T-helper 2 cell treated with Interferon-gamma antibody and Interleukin-4, amounts not matched to agents 5 μg/mL and 100 μg/mL, for 36 hours (primary cell): ENCODE data around the gene AMBP.

Source experiments
- DNase-seq: peaks from one replicate; pipeline ENCODE4 v3.0.0; 2021; ENCODE audit warnings: low spot score
- H3K27ac Mint-ChIP-seq: one replicate; pipeline ENCODE4 v1.8.0; 2021; ENCODE audit warnings: mild to moderate bottlenecking, mixed read lengths
- H3K27me3 Mint-ChIP-seq: one replicate; pipeline ENCODE4 v1.8.0; 2021; ENCODE audit warnings: low read depth, mixed read lengths
- H3K36me3 Mint-ChIP-seq: one replicate; pipeline ENCODE4 v1.8.0; 2021; ENCODE audit warnings: low read depth, mixed read lengths
- H3K4me1 Mint-ChIP-seq: one replicate; pipeline ENCODE4 v1.8.0; 2021; ENCODE audit warnings: low read depth, mixed read lengths
- H3K4me3 Mint-ChIP-seq: one replicate; pipeline ENCODE4 v1.8.0; 2022; ENCODE audit warnings: mild to moderate bottlenecking, moderate library complexity, mixed read lengths
- H3K9me3 Mint-ChIP-seq: one replicate; pipeline ENCODE4 v1.8.0; 2021; ENCODE audit warnings: mixed read lengths

AMBP gene

GRCh38 chr9:114060070-114060469 is 18.0 kb downstream of the AMBP start:
- peaks cover 3% of the 10 kb centered on the region for H3K27me3 Mint-ChIP-seq
- no peaks in the 10 kb centered on the region for H3K9me3 Mint-ChIP-seq
- no peak overlapping the region for H3K27ac Mint-ChIP-seq
- no peaks in the 10 kb centered on the region for H3K4me1 Mint-ChIP-seq
- no peaks in the 10 kb centered on the region for H3K36me3 Mint-ChIP-seq
- H3K4me3 Mint-ChIP-seq, result no peak overlapping the region
- no peak for DNase-seq

GRCh38 chr9:114059047-114059803 is 18.9 kb downstream of the AMBP start:
- DNase-seq, result no peak

DNA sequence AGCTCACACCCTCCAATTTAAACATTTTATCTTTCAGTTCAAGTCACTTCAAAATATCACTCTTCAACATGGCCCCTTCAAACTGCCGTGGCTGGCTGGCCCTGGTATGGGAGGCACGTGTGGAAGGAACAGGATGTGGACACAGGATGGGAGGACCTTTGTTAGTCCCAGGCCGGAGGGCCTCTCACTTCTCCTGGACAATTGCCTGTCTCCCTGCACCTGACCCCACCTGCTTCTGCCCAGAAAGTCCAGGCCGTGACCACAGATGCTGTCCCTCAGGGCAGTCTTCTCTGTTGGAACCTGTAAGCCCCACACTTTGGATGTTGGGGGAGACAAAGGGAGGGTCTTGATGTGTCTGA is 19.4 kb downstream of the AMBP start:
- Mint-ChIP-seq H3K27ac (no peak overlapping the region), H3K36me3 (no peaks in the 10 kb centered on the region), H3K4me3 (no peak overlapping the region), H3K4me1 (no peaks in the 10 kb centered on the region), H3K9me3 (no peaks in the 10 kb centered on the region), H3K27me3 (peaks cover 3% of the 10 kb centered on the region)
- no peak for DNase-seq

More at GRCh38 chr9:114059047-114059803, 18.9 kb downstream of the AMBP start:
- Mint-ChIP-seq H3K4me1 (no peaks in the 10 kb centered on the region), H3K9me3 (no peaks in the 10 kb centered on the region), H3K27ac (no peak overlapping the region), H3K27me3 (peaks cover 3% of the 10 kb centered on the region), H3K4me3 (no peak overlapping the region), H3K36me3 (no peaks in the 10 kb centered on the region)

DNA sequence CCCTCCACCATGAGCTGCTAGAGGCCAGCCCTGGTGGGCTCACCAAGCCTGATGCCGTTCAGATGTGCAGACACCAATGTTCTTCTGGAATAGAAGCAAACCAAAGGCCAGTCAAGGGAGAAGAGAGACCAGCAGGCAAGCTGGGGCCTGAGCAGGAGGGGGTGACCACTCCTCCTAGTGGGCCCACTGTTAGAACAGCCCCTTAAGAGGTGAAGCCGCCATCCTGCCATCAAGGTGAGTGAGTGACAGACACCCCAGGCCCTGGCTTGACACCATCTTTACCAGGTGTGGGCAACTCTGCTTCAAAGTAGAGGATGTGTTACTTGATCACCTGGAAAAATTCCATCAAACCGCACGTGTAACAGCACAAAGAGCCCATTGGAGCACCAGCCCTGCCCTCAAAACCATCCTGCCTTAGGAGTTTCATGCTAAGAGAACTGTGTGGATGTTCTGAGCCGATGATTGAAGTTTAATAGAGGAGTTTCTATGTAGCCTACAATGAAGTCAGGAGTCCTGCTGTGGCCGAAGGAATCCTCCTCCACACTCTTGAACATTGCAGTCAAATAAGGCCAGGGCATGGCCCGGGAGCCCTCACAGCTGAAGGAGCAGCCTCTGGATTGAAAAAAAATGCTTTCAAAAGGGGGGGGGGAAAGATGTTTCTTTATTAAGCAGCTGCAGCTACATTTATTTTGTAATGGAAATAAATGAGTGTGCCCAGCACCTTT is 20.8 kb downstream of the AMBP start:
- Mint-ChIP-seq H3K36me3 (no peaks in the 10 kb centered on the region), H3K4me1 (no peaks in the 10 kb centered on the region), H3K27me3 (no peaks in the 10 kb centered on the region), H3K27ac (no peak overlapping the region), H3K4me3 (no peak overlapping the region), H3K9me3 (no peaks in the 10 kb centered on the region)
- no peak for DNase-seq

DNA sequence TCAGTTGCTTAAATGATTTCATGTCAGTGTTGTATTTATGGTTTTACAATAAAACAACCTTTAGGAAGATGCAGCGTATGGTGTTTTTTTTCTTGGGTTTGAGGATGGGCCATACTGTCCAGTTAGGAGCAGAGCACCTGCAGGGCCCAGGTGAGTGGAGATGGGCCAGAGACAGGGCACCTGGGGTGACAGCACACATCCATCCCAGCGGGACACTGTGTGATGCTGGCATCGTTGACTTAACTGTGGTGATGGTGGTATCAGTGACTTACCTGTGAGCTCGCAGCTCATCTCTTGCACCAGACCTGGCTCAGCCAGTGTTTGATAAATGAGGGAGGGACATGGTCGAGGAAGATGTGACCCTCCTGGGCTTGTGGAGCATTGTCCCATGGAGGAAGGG is 21.6 kb downstream of the AMBP start:
- Mint-ChIP-seq H3K4me1 (no peaks in the 10 kb centered on the region), H3K4me3 (no peak overlapping the region), H3K36me3 (no peaks in the 10 kb centered on the region), H3K27me3 (no peaks in the 10 kb centered on the region), H3K9me3 (no peaks in the 10 kb centered on the region), H3K27ac (no peak overlapping the region)
- no peak for DNase-seq

- Mint-ChIP-seq H3K36me3 (no peaks in the 10 kb centered on the region), H3K9me3 (no peaks in the 10 kb centered on the region)
Observed at GRCh38 chr9:114055894-114056293, 22.2 kb downstream of the AMBP start.

GRCh38 chr9:114055061-114055460 is 23.0 kb downstream of the AMBP start:
- Mint-ChIP-seq H3K9me3 (no peaks in the 10 kb centered on the region), H3K4me3 (no peak overlapping the region), H3K4me1 (no peaks in the 10 kb centered on the region), H3K36me3 (no peaks in the 10 kb centered on the region), H3K27me3 (no peaks in the 10 kb centered on the region), H3K27ac (no peak overlapping the region)
- DNase-seq, result no peak

More at GRCh38 chr9:114055894-114056293, 22.2 kb downstream of the AMBP start:
- H3K4me1 Mint-ChIP-seq, result no peaks in the 10 kb centered on the region
- H3K27me3 Mint-ChIP-seq, result no peaks in the 10 kb centered on the region
- no peak for DNase-seq
- no peak overlapping the region for H3K27ac Mint-ChIP-seq
- H3K4me3 Mint-ChIP-seq, result no peak overlapping the region

- H3K36me3 Mint-ChIP-seq, result no peaks in the 10 kb centered on the region
- no peak overlapping the region for H3K27ac Mint-ChIP-seq
- no peaks in the 10 kb centered on the region for H3K9me3 Mint-ChIP-seq
- H3K4me3 Mint-ChIP-seq, result no peak overlapping the region
- no peak for DNase-seq
- H3K27me3 Mint-ChIP-seq, result no peaks in the 10 kb centered on the region
- H3K4me1 Mint-ChIP-seq, result no peaks in the 10 kb centered on the region
Observed at GRCh38 chr9:114054191-114054690, 23.9 kb downstream of the AMBP start.

DNA sequence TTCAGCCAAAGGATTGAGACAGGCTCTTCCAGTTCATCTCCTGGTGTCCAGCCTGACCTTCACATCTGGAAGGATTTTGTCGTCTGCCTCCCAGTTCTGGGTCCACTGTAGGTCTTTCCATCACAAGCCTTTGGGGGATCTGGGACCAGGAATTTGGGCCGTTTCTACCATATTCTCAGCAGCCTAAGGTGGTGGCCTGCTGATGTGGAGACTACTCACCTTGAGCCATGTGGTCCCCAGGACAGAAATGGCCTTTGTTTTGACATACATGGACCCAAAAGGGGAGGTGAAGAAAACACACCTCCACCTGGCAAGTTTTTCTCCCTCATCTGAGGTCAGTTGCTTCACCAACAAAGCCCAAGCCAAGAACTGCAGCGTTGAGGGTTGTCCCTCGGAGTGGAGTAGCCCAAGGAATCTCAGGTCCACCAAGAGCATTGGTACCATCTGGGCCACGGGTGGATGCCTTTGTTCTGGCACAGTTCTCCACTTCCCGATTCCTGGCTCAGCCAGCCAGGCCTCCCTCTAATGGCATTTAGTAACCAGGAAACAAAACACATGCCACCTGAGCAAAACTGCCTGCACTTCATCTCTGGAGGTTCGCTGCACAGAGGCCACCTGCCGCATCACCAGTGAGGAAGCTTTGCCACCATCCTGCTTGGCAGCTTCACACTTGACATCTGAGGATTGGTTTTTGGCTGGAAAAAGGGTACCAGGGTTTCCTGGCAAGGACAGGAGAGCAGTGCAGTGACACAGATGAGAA is 24.7 kb downstream of the AMBP start:
- H3K27me3 Mint-ChIP-seq, result no peaks in the 10 kb centered on the region
- H3K36me3 Mint-ChIP-seq, result no peaks in the 10 kb centered on the region
- no peak overlapping the region for H3K4me3 Mint-ChIP-seq
- no peak for DNase-seq
- no peaks in the 10 kb centered on the region for H3K9me3 Mint-ChIP-seq
- H3K4me1 Mint-ChIP-seq, result no peaks in the 10 kb centered on the region
- H3K27ac Mint-ChIP-seq, result no peak overlapping the region

- no peaks in the 10 kb centered on the region for H3K4me1 Mint-ChIP-seq
- no peak for DNase-seq
- H3K27me3 Mint-ChIP-seq, result no peaks in the 10 kb centered on the region
- H3K9me3 Mint-ChIP-seq, result no peaks in the 10 kb centered on the region
- H3K27ac Mint-ChIP-seq, result no peak overlapping the region
- no peak overlapping the region for H3K4me3 Mint-ChIP-seq
- no peaks in the 10 kb centered on the region for H3K36me3 Mint-ChIP-seq
Observed at GRCh38 chr9:114051706-114052105, 26.4 kb downstream of the AMBP start.

DNA sequence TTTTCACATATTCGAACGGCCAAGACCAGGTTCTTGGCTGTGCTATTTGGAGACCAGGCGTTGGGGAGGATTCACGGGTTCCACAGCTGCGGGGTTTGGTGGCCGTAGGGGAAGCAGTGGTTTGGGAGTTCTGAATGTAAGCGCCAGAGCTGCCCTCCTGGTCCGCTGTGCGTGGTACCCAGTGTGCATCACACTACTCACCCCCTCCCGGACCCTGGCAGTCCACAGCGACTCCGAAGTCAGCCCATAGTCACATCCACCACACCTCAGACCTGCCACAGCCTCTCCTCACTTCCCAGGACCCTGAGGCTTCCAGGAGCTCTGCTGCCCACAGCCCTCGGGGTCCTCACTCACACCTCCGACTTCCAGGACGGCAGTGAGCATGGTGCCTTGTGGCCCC is 26.8 kb downstream of the AMBP start:
- H3K4me3 Mint-ChIP-seq, result no peak overlapping the region
- H3K27me3 Mint-ChIP-seq, result no peaks in the 10 kb centered on the region
- H3K27ac Mint-ChIP-seq, result no peak overlapping the region
- H3K4me1 Mint-ChIP-seq, result no peaks in the 10 kb centered on the region
- no peaks in the 10 kb centered on the region for H3K36me3 Mint-ChIP-seq
- no peaks in the 10 kb centered on the region for H3K9me3 Mint-ChIP-seq
- no peak for DNase-seq

- Mint-ChIP-seq H3K36me3 (no peaks in the 10 kb centered on the region), H3K27ac (no peak overlapping the region), H3K4me1 (no peaks in the 10 kb centered on the region), H3K4me3 (no peak overlapping the region), H3K9me3 (no peaks in the 10 kb centered on the region), H3K27me3 (peaks cover 2% of the 10 kb centered on the region)
- no peak for DNase-seq
Observed at GRCh38 chr9:114050646-114051045, 27.5 kb downstream of the AMBP start.

DNA sequence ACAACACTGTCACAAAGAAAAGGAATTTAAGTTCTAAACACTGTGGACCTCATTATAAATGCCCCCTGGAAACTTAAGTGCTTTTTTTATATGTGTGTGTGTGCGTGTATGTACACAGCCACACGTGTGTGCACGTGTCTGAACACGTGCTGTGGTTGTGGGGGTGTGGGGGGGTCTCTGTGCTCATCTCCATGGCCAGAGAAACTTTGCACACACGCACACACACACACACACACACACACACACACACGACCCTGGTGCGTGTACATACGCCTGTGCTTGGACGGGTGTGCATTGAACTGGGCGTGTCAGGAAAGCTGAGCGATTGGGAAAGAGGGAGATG is 27.9 kb downstream of the AMBP start:
- no peaks in the 10 kb centered on the region for H3K4me1 Mint-ChIP-seq
- H3K4me3 Mint-ChIP-seq, result no peak overlapping the region
- H3K36me3 Mint-ChIP-seq, result no peaks in the 10 kb centered on the region
- peaks cover 2% of the 10 kb centered on the region for H3K27me3 Mint-ChIP-seq
- no peaks in the 10 kb centered on the region for H3K9me3 Mint-ChIP-seq
- DNase-seq, result no peak
- no peak overlapping the region for H3K27ac Mint-ChIP-seq
